Naive B cell (primary cell): ENCODE results near the gene RXRA. TPM values are rescaled to one million over a fixed set of nuclear protein-coding genes. Genes with fewer than 3 reads are reported as not detected.
A peak's percentile ranks its signal among the peaks of the same experiment; 100 is the strongest.
"Not testable (repeated sequence)": the region's sequence is repeated elsewhere in the genome, so short reads cannot be mapped to it uniquely, and the experiment has no call there.

Source experiments
- ATAC-seq, 2 donors: fragments of 150-1000 bp; cut with Tn5 transposase; 2 replicates each; pipeline ENCODE4 v1.10.0; 2021; ENCODE audit warnings: low read depth in 2 of 2, mild to moderate bottlenecking in 2 of 2, moderate library complexity in 2 of 2
- DNase-seq: peaks from one replicate; pipeline ENCODE4 v3.0.0; 2022
- H3K27ac Mint-ChIP-seq, 6 donors: one replicate each; pipeline ENCODE4 v1.8.0; 2020 to 2022; ENCODE audit warnings: mild to moderate bottlenecking in 6 of 6, mixed read lengths in 6 of 6, moderate library complexity in 5 of 6, inconsistent platforms in 2 of 6
- H3K27me3 Mint-ChIP-seq, 3 donors: one replicate each; pipeline ENCODE4 v1.8.0; 2021 to 2022; ENCODE audit warnings: mixed read lengths in 3 of 3, mild to moderate bottlenecking in 1 of 3
- H3K36me3 Mint-ChIP-seq, 2 donors: one replicate each; pipeline ENCODE4 v1.8.0; 2020 to 2022; ENCODE audit warnings: mixed read lengths in 2 of 2, inconsistent platforms in 1 of 2, mild to moderate bottlenecking in 1 of 2
- H3K4me1 Mint-ChIP-seq, 3 donors: one replicate each; pipeline ENCODE4 v1.8.0; 2020 to 2022; ENCODE audit warnings: mixed read lengths in 3 of 3, inconsistent platforms in 1 of 3, mild to moderate bottlenecking in 1 of 3, moderate library complexity in 1 of 3
- H3K4me3 Mint-ChIP-seq, 8 donors: one replicate each; pipeline ENCODE4 v1.8.0; 2020 to 2022; ENCODE audit warnings: mild to moderate bottlenecking in 8 of 8, mixed read lengths in 8 of 8, moderate library complexity in 8 of 8, inconsistent platforms in 2 of 8
- H3K9me3 Mint-ChIP-seq, 7 donors: one replicate each; pipeline ENCODE4 v1.8.0; 2020 to 2022; ENCODE audit warnings: mixed read lengths in 7 of 7, mild to moderate bottlenecking in 5 of 7, inconsistent platforms in 2 of 7, moderate library complexity in 1 of 7
- polyA plus RNA-seq, 6 donors: library from polyadenylated mRNA; unstranded; fragments of 300-500 nt; fragmentation: Illumina TruSeq; gene quantifications; one replicate each; pipeline ENCODE4 v1.2.3, GENCODE V29; 2021; ENCODE audit warnings: low read depth in 6 of 6

Gene RXRA
- polyA plus RNA-seq, 6 donors from 2014 or later, result 0.31 to 0.76 (median 0.50) TPM; not detected in 1

- H3K36me3 Mint-ChIP-seq, result no peaks in the 10 kb centered on the region
- DNase-seq (no peak), ATAC-seq (no peak)
- no peaks in the 10 kb centered on the region for H3K27me3 Mint-ChIP-seq
- H3K4me3 Mint-ChIP-seq, result no peak overlapping the region
- peak overlapping the region in 1 of 6 donors; percentile 22 for H3K27ac Mint-ChIP-seq
- H3K4me1 Mint-ChIP-seq, result peaks cover 0 to 3% (median 0%) of the 10 kb centered on the region in 3 donors
- peaks cover 0 to 3% (median 0%) of the 10 kb centered on the region in 7 donors for H3K9me3 Mint-ChIP-seq
These were observed 19.3 kb upstream of the RXRA start for GRCh38 chr9:134306636-134307600.

DNA sequence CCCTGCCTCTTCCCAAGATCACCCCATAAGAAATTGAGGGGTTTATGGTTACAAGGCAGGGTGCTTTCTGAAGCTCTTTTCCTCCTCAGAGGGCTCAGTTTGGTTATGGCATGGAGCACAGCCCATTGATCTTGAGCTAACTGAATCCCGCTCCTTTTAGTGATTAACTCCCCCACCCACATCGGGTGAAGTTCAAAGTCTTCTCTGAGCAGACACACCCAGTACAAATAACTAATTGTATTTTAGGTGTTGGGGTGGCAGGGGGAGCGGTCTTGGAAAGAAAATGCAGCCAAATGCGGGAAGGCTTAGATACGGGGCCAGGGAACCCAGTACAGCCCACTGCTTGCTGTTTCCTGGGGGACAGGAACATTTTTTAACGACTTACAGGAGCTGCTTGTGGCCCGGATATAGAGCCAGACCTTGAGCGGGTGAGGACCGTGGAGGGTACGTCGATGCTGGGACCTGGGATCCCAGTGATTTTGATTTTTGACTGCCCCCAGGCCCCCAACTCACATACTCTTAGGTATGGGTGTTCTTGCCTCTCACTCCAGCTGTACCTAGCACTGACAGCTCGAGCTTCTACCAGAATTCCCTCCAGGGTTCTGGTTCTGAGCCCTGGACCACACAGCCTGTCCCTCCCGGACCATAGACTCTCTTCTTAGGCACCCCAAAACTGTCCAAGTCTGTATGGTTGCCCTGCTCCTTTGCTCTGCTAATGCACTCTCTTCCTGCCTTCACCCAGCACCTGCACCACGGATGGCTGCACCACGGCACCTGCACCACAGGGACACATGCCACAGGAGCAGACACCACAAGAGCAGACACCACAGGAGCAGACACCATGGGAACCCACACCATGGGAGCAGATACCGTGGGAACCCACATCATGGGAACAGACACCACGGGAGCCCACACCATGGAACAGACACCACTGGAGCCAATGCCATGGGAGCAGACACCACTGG is 18.3 kb upstream of the RXRA start:
- Mint-ChIP-seq H3K27me3 (no peaks in the 10 kb centered on the region), H3K4me1 (peaks cover 0 to 3% (median 0%) of the 10 kb centered on the region in 3 donors), H3K9me3 (peaks cover 0 to 5% (median under 1%) of the 10 kb centered on the region in 7 donors), H3K27ac (no peak overlapping the region), H3K4me3 (no peak overlapping the region), H3K36me3 (no peaks in the 10 kb centered on the region)
- ATAC-seq, result no peak
- DNase-seq, result no peak

DNA sequence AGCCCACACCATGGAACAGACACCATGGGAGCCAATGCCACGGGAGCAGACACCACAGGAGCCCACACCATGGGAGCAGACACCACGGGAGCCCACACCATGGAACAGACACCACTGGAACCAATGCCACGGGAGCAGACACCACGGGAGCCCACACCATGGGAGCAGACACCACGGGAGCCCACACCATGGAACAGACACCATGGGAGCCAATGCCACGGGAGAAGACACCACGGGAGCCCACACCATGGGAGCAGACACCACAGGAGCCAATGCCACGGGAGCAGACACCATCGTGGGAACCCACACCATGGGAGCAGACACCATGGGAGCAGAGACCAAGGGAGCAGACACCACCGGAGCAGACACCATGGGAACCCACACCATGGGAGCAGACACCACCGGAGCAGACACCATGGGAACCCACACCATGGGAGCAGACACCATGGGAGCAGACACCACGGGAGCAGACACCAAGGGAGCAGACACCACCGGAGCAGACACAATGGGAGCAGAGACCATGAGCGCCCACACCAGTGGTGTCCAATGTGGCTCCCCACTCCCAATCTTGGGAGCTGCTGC is 17.5 kb upstream of the RXRA start:
- H3K4me3 Mint-ChIP-seq, H3K27me3 Mint-ChIP-seq, H3K4me1 Mint-ChIP-seq, H3K36me3 Mint-ChIP-seq, DNase-seq, ATAC-seq: not testable (repeated sequence)
- Mint-ChIP-seq H3K27ac (peak overlapping the region in 1 of 6 donors; percentile 18), H3K9me3 (peaks cover 5 to 12% (median 7%) of the 10 kb centered on the region in 7 donors)

- peaks cover 5 to 19% (median 19%) of the 10 kb centered on the region in 3 donors for H3K27me3 Mint-ChIP-seq
- no peaks in the 10 kb centered on the region for H3K4me1 Mint-ChIP-seq
- no peak for ATAC-seq
- no peak for DNase-seq
- H3K36me3 Mint-ChIP-seq, result peaks cover 8 to 9% of the 10 kb centered on the region in 2 donors
- peak overlapping the region in 1 of 6 donors; percentile 20 for H3K27ac Mint-ChIP-seq
- H3K9me3 Mint-ChIP-seq, result peaks cover 6 to 14% (median 9%) of the 10 kb centered on the region in 7 donors
- H3K4me3 Mint-ChIP-seq, result no peak overlapping the region
These were observed 12.8 kb upstream of the RXRA start for GRCh38 chr9:134313470-134313869.

DNA sequence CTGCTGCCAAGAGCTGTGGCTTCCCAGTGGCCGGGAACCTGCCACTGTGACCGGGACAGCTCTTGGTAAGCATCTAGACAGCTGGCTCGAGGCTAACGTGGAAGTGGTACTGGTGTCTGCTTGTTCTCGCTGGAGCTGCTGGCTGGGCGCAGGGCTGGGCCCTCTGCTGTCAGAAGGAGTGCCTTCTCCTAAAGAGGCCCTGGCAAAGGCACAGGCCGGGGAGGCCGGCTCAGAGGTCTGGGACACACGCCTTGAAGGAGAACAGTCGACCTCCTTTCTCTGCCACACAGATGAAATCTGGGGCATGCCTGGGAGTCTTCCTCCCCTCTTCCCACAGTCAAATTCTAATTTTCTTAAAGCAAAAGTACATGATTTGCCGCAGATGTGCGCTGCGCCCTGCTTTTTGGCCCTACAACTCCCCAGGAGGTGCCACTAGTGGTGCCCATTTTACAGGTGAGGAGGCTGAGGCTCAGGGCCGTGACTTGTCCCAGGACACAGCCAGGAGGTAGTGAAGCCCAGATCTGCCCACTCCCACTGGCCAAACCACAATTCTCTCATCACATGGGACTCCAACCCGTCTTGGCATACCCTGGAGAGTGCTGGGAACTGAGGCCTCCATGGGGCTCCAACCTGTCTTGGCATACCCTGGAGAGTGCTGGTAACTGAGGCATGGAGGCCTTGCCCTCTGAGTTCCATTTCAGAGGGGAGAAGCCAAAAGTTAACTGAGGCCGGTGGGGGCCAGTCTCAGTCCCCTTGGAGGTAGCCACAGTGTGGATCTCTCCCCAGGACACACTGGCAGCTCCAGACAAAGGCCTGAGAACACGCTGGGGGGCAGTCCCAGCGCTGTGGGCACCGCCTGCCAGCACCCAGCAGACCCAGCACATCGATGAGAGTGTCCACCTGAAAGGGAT is 12.0 kb upstream of the RXRA start:
- DNase-seq, result no peak
- peaks cover 5 to 24% (median 19%) of the 10 kb centered on the region in 3 donors for H3K27me3 Mint-ChIP-seq

DNA sequence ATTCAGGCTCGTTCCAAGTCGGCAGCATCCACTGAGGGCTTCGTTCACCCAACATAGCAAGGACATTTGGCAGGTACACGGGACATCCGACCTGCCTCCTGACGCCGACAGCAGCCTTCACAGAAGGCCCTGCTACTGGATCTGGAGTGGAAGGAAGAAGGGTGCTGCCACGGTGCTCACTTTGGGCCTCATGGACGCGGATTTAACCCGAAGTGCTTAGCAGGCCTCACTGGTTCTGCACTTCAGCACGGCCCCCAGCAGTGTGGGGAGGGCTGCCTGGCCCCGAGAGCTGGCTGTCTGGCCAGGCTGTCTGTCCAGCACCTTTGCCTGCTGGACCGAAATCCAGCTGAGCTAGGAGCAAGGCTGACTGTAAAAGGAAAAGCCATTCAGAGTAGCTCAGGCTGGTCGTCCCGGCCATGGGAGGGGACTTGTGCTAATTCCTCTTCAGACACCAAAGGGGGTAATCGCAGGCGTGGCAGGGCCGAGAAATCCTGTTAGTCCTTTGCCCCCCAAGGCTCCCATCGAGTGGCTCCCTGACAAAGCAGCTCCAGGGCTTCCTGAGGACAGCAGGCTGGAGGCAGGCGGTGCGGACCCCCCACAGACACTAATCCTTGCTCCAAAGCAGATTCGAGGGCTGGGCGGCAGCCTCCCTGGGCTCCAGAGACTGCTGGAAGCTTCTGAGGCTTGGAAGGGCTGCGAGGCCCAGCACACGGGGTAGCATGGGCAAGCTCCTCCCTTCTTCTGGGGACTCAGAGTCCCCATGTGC is 11.1 kb upstream of the RXRA start:
- Mint-ChIP-seq H3K4me1 (no peaks in the 10 kb centered on the region), H3K9me3 (peaks cover 6 to 14% (median 9%) of the 10 kb centered on the region in 7 donors), H3K27me3 (peaks cover 5 to 27% (median 19%) of the 10 kb centered on the region in 3 donors), H3K36me3 (peaks cover 8 to 9% of the 10 kb centered on the region in 2 donors), H3K27ac (no peak overlapping the region), H3K4me3 (no peak overlapping the region)
- no peak for ATAC-seq
- no peak for DNase-seq

More for the DNA sequence above, 12.0 kb upstream of the RXRA start:
- Mint-ChIP-seq H3K9me3 (peaks cover 6 to 14% (median 9%) of the 10 kb centered on the region in 7 donors), H3K36me3 (peaks cover 8 to 9% of the 10 kb centered on the region in 2 donors), H3K4me3 (no peak overlapping the region), H3K4me1 (no peaks in the 10 kb centered on the region), H3K27ac (no peak overlapping the region)
- ATAC-seq, result no peak

GRCh38 chr9:134315716-134316448 is 10.4 kb upstream of the RXRA start:
- Mint-ChIP-seq H3K4me3 (no peak overlapping the region), H3K27me3 (peaks cover 5 to 32% (median 19%) of the 10 kb centered on the region in 3 donors), H3K4me1 (no peaks in the 10 kb centered on the region), H3K36me3 (peaks cover 8 to 9% of the 10 kb centered on the region in 2 donors), H3K9me3 (peaks cover 6 to 14% (median 9%) of the 10 kb centered on the region in 7 donors), H3K27ac (peak overlapping the region in 1 of 6 donors; percentile 69)
- no peak for ATAC-seq
- DNase-seq, result no peak

- no peak for DNase-seq
- peaks cover 5 to 32% (median 19%) of the 10 kb centered on the region in 3 donors for H3K27me3 Mint-ChIP-seq
These were observed 9.7 kb upstream of the RXRA start for GRCh38 chr9:134316449-134317160.

GRCh38 chr9:134317400-134317789 is 8.9 kb upstream of the RXRA start:
- Mint-ChIP-seq H3K36me3 (peaks cover 8 to 9% of the 10 kb centered on the region in 2 donors), H3K27ac (no peak overlapping the region), H3K27me3 (peaks cover 5 to 32% (median 19%) of the 10 kb centered on the region in 3 donors), H3K9me3 (peaks cover 6 to 12% (median 9%) of the 10 kb centered on the region in 7 donors), H3K4me3 (no peak overlapping the region), H3K4me1 (no peaks in the 10 kb centered on the region)
- DNase-seq, result no peak
- ATAC-seq, result no peak

More at GRCh38 chr9:134316449-134317160, 9.7 kb upstream of the RXRA start:
- Mint-ChIP-seq H3K4me3 (no peak overlapping the region), H3K4me1 (no peaks in the 10 kb centered on the region), H3K36me3 (peaks cover 8 to 9% of the 10 kb centered on the region in 2 donors), H3K9me3 (peaks cover 6 to 14% (median 9%) of the 10 kb centered on the region in 7 donors), H3K27ac (peak overlapping the region in 3 of 6 donors; percentile 32 to 69 (median 37))
- ATAC-seq, result peak; percentile 60 to 74

DNA sequence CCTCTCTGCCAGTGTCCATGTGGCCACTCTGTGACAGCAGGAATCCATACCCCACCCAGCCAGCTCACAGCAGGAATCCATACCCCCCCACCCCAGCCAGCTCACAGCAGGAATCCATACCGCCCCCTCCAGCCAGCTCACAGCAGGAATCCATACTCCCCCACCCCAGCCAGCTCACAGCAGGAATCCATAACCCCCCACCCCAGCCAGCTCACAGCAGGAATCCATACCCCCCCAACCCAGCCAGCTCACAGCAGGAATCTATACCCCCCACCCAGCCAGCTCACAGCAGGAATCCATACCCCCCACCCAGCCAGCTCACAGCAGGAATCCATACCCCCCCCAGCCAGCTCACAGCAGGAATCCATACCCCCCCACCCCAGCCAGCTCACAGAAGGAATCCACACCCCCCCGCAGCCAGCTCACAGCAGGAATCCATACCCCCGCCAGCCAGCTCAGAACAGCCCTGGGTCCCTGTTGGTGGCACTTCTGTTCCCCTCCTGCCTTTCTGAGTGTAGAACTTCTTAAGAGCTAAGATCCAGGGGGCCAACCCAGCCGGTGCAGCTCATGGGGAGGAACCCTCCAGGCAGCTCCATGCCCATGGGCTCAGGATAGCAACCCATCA is 8.4 kb upstream of the RXRA start:
- ATAC-seq (no peak), DNase-seq (no peak)
- H3K36me3 Mint-ChIP-seq, result peaks cover 8 to 9% of the 10 kb centered on the region in 2 donors
- no peak overlapping the region for H3K4me3 Mint-ChIP-seq
- H3K27ac Mint-ChIP-seq, result no peak overlapping the region
- peaks cover 5 to 32% (median 19%) of the 10 kb centered on the region in 3 donors for H3K27me3 Mint-ChIP-seq
- H3K4me1 Mint-ChIP-seq, result no peaks in the 10 kb centered on the region
- H3K9me3 Mint-ChIP-seq, result peaks cover 6 to 9% (median 9%) of the 10 kb centered on the region in 7 donors
